IPS-20b (cell line): ENCODE measurements around the gene LTO1.

ENCODE experiments used
- H3K27ac ChIP-seq: one replicate; pipeline ENCODE4 v1.5.1; 2013; ENCODE audit warnings: low read length
- H3K27me3 ChIP-seq: 2 replicates; pipeline ENCODE4 v1.6.1; 2013; ENCODE audit warnings: mild to moderate bottlenecking, low read length, inconsistent platforms; ENCODE audit not compliant: insufficient read depth
- H3K36me3 ChIP-seq: 2 replicates; pipeline ENCODE4 v1.6.1; 2013; ENCODE audit warnings: low read depth, mild to moderate bottlenecking, inconsistent platforms, low read length, moderate library complexity; ENCODE audit not compliant: insufficient read depth
- H3K4me1 ChIP-seq: 2 replicates; pipeline ENCODE4 v1.6.1; 2013; ENCODE audit warnings: mild to moderate bottlenecking, control low read depth, inconsistent platforms, low read length, moderate library complexity; ENCODE audit not compliant: insufficient read depth
- H3K4me3 ChIP-seq: 2 replicates; pipeline ENCODE4 v1.5.1; 2013; ENCODE audit warnings: mild to moderate bottlenecking, low read length, inconsistent platforms
- H3K9ac ChIP-seq: 2 replicates; pipeline ENCODE4 v1.6.1; 2013; ENCODE audit warnings: low read depth, mild to moderate bottlenecking, inconsistent platforms, low read length, moderate library complexity
- H3K9me3 ChIP-seq: 2 replicates; pipeline ENCODE4 v1.6.1; 2013; ENCODE audit warnings: mild to moderate bottlenecking, low read depth, low read length, inconsistent platforms; ENCODE audit not compliant: insufficient read depth

LTO1 gene

GRCh38 chr11:69654660-69655478, 20.3 kb downstream of the LTO1 start:
- no peak overlapping the region for H3K27ac ChIP-seq
- peaks cover 48% of the 10 kb centered on the region for H3K36me3 ChIP-seq
- H3K4me1 ChIP-seq: peaks cover 17% of the 10 kb centered on the region

GRCh38 chr11:69654001-69654659, 21.0 kb downstream of the LTO1 start:
- no peak overlapping the region for H3K27ac ChIP-seq
- H3K9ac ChIP-seq: no peak overlapping the region
- no peaks in the 10 kb centered on the region for H3K27me3 ChIP-seq
- H3K4me3 ChIP-seq: no peak overlapping the region
- H3K36me3 ChIP-seq: peaks cover 56% of the 10 kb centered on the region
- H3K4me1 ChIP-seq: peaks cover 17% of the 10 kb centered on the region
- H3K9me3 ChIP-seq: no peaks in the 10 kb centered on the region

More at GRCh38 chr11:69654660-69655478, 20.3 kb downstream of the LTO1 start:
- no peaks in the 10 kb centered on the region for H3K27me3 ChIP-seq
- no peak overlapping the region for H3K9ac ChIP-seq
- no peaks in the 10 kb centered on the region for H3K9me3 ChIP-seq
- H3K4me3 ChIP-seq: no peak overlapping the region

GRCh38 chr11:69653406-69653960, 21.7 kb downstream of the LTO1 start:
- no peak overlapping the region for H3K27ac ChIP-seq
- H3K27me3 ChIP-seq: no peaks in the 10 kb centered on the region
- no peak overlapping the region for H3K9ac ChIP-seq
- no peaks in the 10 kb centered on the region for H3K9me3 ChIP-seq
- H3K4me3 ChIP-seq: no peak overlapping the region
- peaks cover 12% of the 10 kb centered on the region for H3K4me1 ChIP-seq
- H3K36me3 ChIP-seq: peaks cover 62% of the 10 kb centered on the region

GRCh38 chr11:69652999-69653398, 22.2 kb downstream of the LTO1 start:
- no peak overlapping the region for H3K4me3 ChIP-seq
- H3K9me3 ChIP-seq: no peaks in the 10 kb centered on the region
- H3K4me1 ChIP-seq: peaks cover 9% of the 10 kb centered on the region; the same call in 1 of the 2 replicates
- H3K27ac ChIP-seq: no peak overlapping the region
- no peak overlapping the region for H3K9ac ChIP-seq
- no peaks in the 10 kb centered on the region for H3K27me3 ChIP-seq
- H3K36me3 ChIP-seq: peaks cover 67% of the 10 kb centered on the region

GRCh38 chr11:69651834-69652620, 23.1 kb downstream of the LTO1 start:
- no peak overlapping the region for H3K4me3 ChIP-seq
- no peak overlapping the region for H3K27ac ChIP-seq
- H3K4me1 ChIP-seq: no peaks in the 10 kb centered on the region
- no peaks in the 10 kb centered on the region for H3K27me3 ChIP-seq
- peaks cover 77% of the 10 kb centered on the region for H3K36me3 ChIP-seq
- no peaks in the 10 kb centered on the region for H3K9me3 ChIP-seq
- H3K9ac ChIP-seq: no peak overlapping the region

GRCh38 chr11:69650832-69651344, 24.3 kb downstream of the LTO1 start:
- no peak overlapping the region for H3K9ac ChIP-seq
- no peaks in the 10 kb centered on the region for H3K9me3 ChIP-seq
- no peak overlapping the region for H3K4me3 ChIP-seq
- H3K27ac ChIP-seq: no peak overlapping the region
- no peaks in the 10 kb centered on the region for H3K27me3 ChIP-seq
- no peaks in the 10 kb centered on the region for H3K4me1 ChIP-seq
- H3K36me3 ChIP-seq: peaks cover 87% of the 10 kb centered on the region

GRCh38 chr11:69650081-69650831, 24.9 kb downstream of the LTO1 start:
- peaks cover 93% of the 10 kb centered on the region for H3K36me3 ChIP-seq
- no peaks in the 10 kb centered on the region for H3K4me1 ChIP-seq
- no peak overlapping the region for H3K4me3 ChIP-seq
- no peak overlapping the region for H3K9ac ChIP-seq
- H3K27me3 ChIP-seq: no peaks in the 10 kb centered on the region
- H3K27ac ChIP-seq: no peak overlapping the region
- no peaks in the 10 kb centered on the region for H3K9me3 ChIP-seq

GRCh38 chr11:69649576-69649900, 25.6 kb downstream of the LTO1 start:
- Histone ChIP-seq H3K4me1 (no peaks in the 10 kb centered on the region), H3K27me3 (no peaks in the 10 kb centered on the region), H3K4me3 (no peak overlapping the region), H3K36me3 (peaks cover 97% of the 10 kb centered on the region), H3K9me3 (no peaks in the 10 kb centered on the region), H3K9ac (no peak overlapping the region), H3K27ac (no peak overlapping the region)

- Histone ChIP-seq H3K4me1 (no peaks in the 10 kb centered on the region), H3K36me3 (peaks cover 98% of the 10 kb centered on the region), H3K9ac (no peak overlapping the region), H3K9me3 (no peaks in the 10 kb centered on the region), H3K4me3 (no peak overlapping the region), H3K27ac (no peak overlapping the region), H3K27me3 (no peaks in the 10 kb centered on the region)
These were observed 26.2 kb downstream of the LTO1 start for GRCh38 chr11:69648679-69649575.

GRCh38 chr11:69647761-69648497, 27.2 kb downstream of the LTO1 start:
- Histone ChIP-seq H3K9me3 (no peaks in the 10 kb centered on the region), H3K4me3 (no peak overlapping the region), H3K27me3 (no peaks in the 10 kb centered on the region), H3K36me3 (peaks cover 94% of the 10 kb centered on the region), H3K27ac (no peak overlapping the region), H3K4me1 (no peaks in the 10 kb centered on the region), H3K9ac (no peak overlapping the region)
